RCC 7860 (cell line): ENCODE data around the gene ADRB2.
"Not testable (repeated sequence)": the region's sequence is repeated elsewhere in the genome, so short reads cannot be mapped to it uniquely, and the experiment has no call there.

Source experiments
- DNase-seq: peaks from one replicate; pipeline ENCODE4 v3.0.0-alpha.2; 2015; ENCODE audit warnings: low spot score
- FAIRE-seq: peaks from 2 replicates; lab custom pipeline; 2012; peaks lifted over from hg19 to GRCh38; lab: Jason Lieb, UNC

The ADRB2 gene

DNA sequence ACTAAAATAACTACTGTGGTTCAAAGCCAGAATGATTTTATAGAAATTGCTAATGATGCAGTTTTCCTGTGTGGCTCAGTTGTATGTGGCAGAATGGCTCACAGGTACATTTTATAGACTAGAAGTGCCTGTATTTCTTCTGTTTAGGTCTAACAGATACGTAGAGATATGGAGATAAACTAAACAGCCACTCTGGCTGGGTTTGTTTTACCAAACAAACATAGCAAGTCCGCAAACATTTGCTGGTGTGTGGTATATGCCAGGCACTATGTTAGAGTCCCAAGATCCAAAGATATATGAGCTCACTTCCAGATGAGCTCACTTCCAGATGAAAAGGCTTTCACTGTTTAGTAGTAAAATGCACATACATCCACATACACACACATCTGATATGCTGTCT, 24.4 kb downstream of the ADRB2 start:
- FAIRE-seq (no peak), DNase-seq (no peak)

- DNase-seq (no peak), FAIRE-seq (no peak)
These were observed 27.5 kb downstream of the ADRB2 start for GRCh38 chr5:148853868-148854267.

- no peak for FAIRE-seq
These were observed 29.0 kb downstream of the ADRB2 start for GRCh38 chr5:148855249-148856008.

GRCh38 chr5:148856009-148856367, 29.6 kb downstream of the ADRB2 start:
- FAIRE-seq: no peak
- DNase-seq: no peak

More at GRCh38 chr5:148855249-148856008, 29.0 kb downstream of the ADRB2 start:
- no peak for DNase-seq

DNA sequence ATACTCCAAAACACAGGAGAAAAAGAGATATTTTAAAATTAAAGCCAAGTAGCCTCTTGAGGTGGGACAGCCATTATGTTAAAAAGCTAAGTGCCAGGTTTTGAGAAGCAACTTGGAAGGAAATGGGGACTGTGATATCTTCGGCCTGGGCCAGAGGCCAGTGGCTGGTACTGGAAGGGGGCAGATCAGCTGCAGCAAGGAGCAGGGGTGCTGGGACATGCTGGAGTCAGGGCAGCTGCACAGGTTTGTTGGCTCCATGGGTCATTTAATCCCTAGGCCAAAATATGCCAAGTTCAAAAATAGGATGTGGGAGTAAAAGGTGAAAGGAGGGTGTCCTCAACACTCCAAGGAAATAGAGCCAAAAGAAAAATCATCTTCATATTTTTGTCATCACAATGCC, 30.0 kb downstream of the ADRB2 start:
- FAIRE-seq (no peak), DNase-seq (no peak)

GRCh38 chr5:148857474-148857873, 31.1 kb downstream of the ADRB2 start:
- no peak for FAIRE-seq

DNA sequence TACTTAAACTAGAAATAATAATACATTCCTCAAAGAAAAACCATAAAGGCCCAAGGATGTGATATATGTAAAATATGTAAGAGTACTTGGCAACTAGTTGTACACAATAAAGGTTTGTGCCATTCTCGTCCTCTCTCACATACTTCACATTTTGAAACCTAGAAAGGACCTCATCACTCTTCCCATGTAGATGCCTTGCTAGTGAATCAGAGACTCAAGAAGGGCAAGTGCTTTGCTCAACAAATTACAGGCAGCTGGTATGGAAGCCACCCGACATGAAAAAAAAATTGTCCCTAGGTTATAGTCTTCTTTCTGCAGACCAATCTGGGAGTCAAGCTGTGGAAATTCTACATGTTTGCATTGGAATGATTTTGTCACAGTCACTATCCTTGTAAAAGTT, 31.7 kb downstream of the ADRB2 start:
- FAIRE-seq: no peak
- DNase-seq: no peak

More at GRCh38 chr5:148857474-148857873, 31.1 kb downstream of the ADRB2 start:
- DNase-seq: no peak

GRCh38 chr5:148858547-148858946, 32.1 kb downstream of the ADRB2 start:
- FAIRE-seq: no peak
- no peak for DNase-seq

- no peak for DNase-seq
- FAIRE-seq: no peak
These were observed 33.3 kb downstream of the ADRB2 start for GRCh38 chr5:148859703-148860102.

DNA sequence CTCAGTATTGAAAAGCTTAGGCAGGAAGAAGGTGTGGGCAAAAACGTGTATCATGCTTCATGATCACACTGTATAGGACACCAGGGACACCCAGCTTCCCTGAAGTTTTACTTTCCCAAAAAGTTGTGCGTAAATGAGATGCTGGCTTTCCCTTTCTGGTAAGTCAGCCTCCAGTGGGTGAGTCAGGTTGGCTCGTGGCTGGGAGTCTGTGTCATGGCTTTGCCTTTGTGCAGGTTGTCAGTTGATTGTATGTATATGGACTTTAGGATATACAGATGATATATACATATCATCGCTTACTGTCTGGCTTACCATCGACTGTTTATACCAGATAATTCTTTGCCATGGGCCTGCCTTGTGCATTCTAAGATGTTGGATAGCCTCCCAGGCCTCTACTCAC, 34.2 kb downstream of the ADRB2 start:
- no peak for DNase-seq
- no peak for FAIRE-seq

DNA sequence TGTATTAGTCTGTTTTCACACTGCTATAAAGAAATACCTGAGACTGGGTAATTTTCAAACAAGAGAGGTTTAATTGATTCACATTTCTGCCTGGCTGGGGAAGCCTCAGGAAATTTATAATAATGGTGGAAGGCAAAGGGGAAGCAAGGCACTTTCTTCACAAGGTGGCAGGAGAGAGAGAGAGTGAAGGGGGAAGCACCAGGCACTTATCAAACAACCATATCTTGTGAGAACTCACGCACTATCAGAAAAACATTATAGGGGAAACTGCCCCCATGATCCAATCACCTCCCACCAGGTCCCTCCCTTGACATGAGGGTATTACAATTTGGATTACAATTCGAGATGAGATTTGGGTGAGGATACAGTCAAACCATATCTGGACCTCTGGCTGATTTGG, 34.7 kb downstream of the ADRB2 start:
- FAIRE-seq (no peak), DNase-seq (no peak)

DNA sequence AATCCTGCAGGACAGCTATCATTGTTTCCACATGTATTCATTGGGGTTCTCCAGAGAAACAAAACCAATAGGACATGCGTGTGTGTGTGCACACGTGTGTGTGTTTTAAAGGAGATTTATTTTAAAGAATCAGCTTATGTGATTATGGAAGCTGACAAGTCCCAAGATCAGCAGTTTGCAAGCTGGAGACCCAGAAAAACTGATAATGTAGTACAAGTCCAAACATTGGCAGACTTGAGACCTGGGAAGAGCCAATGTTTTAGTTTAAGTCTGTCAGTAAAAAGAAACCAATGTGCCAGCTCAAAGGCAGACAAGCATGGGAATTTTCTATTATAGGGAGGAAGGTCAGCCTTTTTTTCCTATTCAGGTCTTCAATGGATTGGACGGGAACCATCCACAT, 35.3 kb downstream of the ADRB2 start:
- FAIRE-seq (no peak), DNase-seq (no peak)

DNA sequence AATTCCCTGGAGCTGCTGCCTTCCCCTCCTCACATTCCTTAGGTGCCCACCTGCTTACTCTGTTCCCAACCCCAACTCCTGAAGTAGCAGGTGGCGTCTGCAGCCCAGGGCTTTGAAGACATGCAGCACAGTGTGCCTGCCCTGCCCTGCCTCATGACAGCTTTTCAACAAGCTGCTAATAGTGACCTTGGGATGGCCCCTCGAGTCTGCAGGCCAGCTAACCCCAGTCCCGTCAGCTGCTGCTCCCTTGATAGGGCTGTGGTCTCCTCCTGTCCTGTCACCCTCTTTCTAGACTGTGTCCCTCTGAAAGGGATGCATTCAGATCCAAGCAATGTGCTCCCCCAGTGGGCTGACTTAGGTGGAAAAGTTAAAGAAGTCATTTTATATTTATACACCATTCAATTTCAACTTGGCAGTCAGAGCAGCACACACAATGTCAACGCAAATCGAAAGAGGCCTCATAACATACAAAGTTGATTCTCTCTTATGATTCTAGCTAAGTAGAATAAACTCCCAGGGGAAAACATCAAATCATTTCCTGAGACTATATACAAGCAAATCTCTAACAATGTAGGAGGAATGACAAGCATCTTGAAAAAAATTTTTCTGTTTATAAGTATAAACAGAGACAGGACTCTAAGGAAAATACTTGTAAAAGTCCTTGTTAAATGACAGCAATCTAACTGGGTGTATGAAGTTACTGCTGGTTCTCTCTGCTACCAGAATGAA, 37.9 kb downstream of the ADRB2 start:
- FAIRE-seq (no peak), DNase-seq (no peak)

GRCh38 chr5:148866024-148866423, 39.6 kb downstream of the ADRB2 start:
- DNase-seq: no peak
- no peak for FAIRE-seq

DNA sequence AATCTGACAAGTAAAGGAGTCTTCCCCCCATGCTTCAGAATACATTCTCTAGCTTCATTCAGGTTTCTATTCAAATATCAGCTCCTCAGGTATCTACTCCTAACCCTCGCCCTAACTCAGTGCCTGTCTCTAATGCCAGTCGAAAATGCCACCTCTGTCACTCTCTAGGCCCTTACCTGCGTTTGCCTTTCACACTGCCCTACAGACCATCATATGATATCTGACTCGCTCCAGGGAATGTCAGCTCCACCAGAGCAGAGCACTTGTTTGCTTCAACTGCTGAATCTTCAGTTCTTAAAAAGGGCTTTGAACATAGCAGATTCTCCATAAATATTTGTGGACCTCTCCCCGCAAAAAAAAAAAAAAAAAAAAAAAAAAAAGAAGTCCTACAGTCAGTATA, 46.7 kb downstream of the ADRB2 start:
- no peak for DNase-seq
- no peak for FAIRE-seq

GRCh38 chr5:148873690-148874485, 47.5 kb downstream of the ADRB2 start:
- no peak for FAIRE-seq
- no peak for DNase-seq

DNA sequence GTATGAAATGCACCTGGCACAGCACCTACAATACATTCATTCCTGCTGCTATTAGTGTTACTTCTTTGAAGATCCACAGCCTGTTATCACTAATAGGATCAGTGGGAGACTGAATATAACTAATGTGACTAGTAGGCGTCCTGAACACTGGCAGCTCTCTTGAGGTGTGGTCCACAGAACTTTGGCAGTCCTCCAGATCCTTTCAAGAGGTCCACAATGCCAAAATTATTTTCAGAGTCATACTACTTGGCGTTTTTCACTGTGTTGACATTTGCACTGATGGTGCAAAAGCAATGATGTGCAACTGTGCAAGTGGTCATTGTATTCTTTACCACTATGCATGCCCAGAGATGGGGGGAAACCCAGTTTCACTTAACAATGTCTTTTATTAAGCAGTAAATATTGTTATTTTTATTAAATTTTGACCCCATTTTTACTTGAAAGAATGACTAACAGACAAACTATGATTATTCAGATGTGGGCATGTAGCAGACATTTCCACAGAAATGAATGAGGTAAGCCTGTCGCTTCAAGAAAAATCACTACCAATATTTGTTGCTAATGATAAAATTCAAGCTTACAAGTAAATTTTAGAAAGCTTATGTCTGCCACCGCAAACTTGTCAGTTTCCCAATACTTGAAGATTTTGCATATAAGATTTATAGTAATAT, 48.9 kb downstream of the ADRB2 start:
- FAIRE-seq: no peak

GRCh38 chr5:148877436-148877835, 51.0 kb downstream of the ADRB2 start:
- not testable (repeated sequence) for DNase-seq, FAIRE-seq

More for the DNA sequence above, 48.9 kb downstream of the ADRB2 start:
- no peak for DNase-seq
